Measurements from ENCODE around the gene PLEKHA5.
A peak's percentile ranks its signal among the peaks of the same experiment; 100 is the strongest.

Gene PLEKHA5

GRCh38 chr12:19179986-19180385 is 50.5 kb downstream of the PLEKHA5 start:
- no peak for DNase-seq (ENCODE audit: low read depth)
- no peak overlapping the region for H3K4me3 ChIP-seq (ENCODE audit: low read depth, low read length)
- no peak for TF ChIP-seq CTCF (IDR thresholded peaks at IDR 0.05; ENCODE audit: low read depth, low read length, missing control alignments)

DNA sequence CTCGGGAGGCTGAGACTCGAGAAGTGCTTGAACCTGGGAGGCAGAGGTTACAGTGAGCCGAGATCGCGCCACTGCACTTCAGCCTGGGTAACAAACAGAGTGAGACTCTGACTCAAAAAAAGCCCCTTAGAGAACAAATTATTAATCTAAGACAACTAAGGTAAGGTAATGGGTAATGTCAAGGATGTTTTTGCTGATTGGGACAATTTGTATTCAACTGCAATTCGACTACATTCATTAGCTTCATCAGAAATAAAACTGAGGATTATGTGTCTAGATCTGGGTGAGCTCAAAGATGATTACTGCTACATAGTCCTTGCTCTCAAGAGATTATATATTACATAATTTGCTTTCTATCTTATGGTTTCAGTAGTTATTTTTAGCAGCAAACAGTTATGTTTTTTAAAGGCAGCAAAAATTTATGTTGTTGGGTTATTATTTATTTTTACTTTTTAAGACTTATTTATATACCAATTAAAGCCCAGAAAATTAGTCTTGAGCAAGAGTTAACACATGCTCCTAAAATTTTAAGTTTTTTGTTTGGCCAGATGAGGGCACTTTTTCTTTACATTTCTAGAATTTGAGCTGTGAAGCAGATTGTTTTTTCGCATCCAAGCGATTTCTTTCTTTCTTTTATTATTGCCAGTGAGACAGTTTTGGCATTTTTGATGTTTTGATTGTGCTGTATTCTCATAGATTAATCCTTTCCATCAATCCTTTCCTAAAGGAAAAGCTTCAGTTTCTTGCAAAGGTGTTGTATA is 52.3 kb downstream of the PLEKHA5 start:
- no peak for DNase-seq (ENCODE audit: low read depth)
- no peak for TF ChIP-seq CTCF (IDR thresholded peaks at IDR 0.05; ENCODE audit: low read depth, low read length, missing control alignments)
- no peak overlapping the region for H3K4me3 ChIP-seq (ENCODE audit: low read depth, low read length)

DNA sequence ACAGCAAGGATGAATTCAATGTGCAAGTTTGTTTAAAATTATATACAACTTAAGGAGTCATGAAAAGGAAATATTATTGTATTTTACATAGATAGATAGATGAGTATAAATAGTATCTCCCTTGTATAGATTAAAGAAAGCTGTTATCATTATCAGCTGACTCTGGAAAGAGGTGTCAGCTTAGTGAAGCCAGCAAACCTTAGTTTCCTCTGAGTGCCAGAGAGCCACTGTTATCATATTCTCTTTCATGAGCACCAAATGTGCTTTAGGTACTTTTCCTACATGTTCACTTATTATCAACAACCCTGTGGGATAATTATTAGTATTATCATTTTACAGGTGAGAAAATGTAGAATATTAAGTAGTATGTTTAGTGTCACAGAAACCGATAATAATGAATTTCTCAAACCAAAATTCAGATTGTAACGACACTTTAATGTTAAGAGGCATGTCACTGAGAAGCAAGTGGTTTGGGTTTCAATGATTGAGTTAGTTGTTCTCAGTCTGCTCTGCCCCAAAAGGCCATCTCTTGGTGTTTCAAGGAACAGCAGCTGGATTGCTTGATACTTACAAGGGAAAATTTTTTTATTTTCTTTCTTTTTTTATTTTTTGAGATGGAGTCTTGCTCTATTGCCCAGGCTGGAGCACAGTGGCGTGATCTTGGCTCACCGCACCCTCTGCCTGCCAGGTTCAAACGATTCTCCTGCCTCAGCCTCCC is 53.7 kb downstream of the PLEKHA5 start:
- no peak overlapping the region for H3K4me3 ChIP-seq (ENCODE audit: low read depth, low read length)
- DNase-seq (ENCODE audit: low read depth) = no peak
- no peak for TF ChIP-seq CTCF (IDR thresholded peaks at IDR 0.05; ENCODE audit: low read depth, low read length, missing control alignments)

DNA sequence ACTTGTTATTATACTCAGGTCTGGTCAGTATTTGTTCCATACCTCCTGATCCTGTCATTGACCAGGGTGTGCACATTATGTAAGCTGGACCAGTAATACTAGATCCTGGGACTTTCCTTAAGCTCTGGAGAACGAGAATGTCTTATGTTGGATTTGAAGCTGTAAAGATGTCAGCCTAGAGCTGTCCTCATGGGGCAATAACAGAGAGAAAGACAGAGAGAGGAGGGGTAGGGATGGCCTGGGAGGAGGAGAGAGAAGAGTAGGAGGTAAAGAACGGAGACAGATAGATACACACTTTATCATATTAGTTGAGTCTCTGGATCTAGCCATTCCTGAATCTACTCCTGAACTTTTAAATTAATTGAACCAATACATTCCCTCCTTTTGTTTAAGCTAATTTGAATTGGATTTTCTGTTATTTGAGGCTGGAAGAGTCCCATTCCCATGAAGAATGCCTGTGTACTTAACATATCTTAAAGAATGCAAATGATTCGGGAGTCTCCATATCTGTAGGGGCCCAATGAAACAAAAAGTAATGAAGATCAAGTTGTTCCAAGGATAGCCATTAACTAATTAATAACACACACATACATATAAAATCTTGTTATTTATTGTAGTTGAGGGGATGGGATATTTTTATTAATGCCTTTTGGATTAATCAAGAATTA is 55.9 kb downstream of the PLEKHA5 start:
- DNase-seq (ENCODE audit: low read depth) = no peak
- no peak for TF ChIP-seq CTCF (IDR thresholded peaks at IDR 0.05; ENCODE audit: low read depth, low read length, missing control alignments)
- no peak overlapping the region for H3K4me3 ChIP-seq (ENCODE audit: low read depth, low read length)

GRCh38 chr12:19186722-19187661 is 57.5 kb downstream of the PLEKHA5 start:
- DNase-seq (ENCODE audit: low read depth) = no peak
- no peak overlapping the region for H3K4me3 ChIP-seq (ENCODE audit: low read depth, low read length)
- TF ChIP-seq CTCF (IDR thresholded peaks at IDR 0.05; ENCODE audit: low read depth, low read length, missing control alignments) = peak; percentile 39

DNA sequence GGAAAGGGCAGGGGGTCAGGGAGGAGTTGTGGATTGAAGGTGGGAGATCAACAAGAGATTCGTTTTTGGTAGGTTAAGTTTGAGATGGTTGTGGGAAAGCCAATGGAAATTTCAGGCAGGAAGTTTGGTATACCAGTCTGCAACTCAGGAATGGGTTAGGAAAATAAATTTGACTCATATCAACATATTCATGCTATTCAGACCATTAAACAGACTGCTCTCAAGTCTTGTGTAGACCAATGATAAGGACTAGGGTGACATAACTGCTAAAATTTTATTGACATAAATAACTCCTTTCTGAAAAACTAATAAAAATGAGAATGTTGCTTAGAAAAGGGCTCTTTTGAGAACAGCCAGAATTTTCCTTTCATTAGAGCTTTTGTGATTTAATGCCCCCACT is 60.0 kb downstream of the PLEKHA5 start:
- H3K4me3 ChIP-seq (ENCODE audit: low read depth, low read length) = no peak overlapping the region
- no peak for DNase-seq (ENCODE audit: low read depth)
- TF ChIP-seq CTCF (IDR thresholded peaks at IDR 0.05; ENCODE audit: low read depth, low read length, missing control alignments) = no peak
